ENCODE results near the gene MAMDC2.

MAMDC2 gene, protein sequence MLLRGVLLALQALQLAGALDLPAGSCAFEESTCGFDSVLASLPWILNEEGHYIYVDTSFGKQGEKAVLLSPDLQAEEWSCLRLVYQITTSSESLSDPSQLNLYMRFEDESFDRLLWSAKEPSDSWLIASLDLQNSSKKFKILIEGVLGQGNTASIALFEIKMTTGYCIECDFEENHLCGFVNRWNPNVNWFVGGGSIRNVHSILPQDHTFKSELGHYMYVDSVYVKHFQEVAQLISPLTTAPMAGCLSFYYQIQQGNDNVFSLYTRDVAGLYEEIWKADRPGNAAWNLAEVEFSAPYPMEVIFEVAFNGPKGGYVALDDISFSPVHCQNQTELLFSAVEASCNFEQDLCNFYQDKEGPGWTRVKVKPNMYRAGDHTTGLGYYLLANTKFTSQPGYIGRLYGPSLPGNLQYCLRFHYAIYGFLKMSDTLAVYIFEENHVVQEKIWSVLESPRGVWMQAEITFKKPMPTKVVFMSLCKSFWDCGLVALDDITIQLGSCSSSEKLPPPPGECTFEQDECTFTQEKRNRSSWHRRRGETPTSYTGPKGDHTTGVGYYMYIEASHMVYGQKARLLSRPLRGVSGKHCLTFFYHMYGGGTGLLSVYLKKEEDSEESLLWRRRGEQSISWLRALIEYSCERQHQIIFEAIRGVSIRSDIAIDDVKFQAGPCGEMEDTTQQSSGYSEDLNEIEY

DNA sequence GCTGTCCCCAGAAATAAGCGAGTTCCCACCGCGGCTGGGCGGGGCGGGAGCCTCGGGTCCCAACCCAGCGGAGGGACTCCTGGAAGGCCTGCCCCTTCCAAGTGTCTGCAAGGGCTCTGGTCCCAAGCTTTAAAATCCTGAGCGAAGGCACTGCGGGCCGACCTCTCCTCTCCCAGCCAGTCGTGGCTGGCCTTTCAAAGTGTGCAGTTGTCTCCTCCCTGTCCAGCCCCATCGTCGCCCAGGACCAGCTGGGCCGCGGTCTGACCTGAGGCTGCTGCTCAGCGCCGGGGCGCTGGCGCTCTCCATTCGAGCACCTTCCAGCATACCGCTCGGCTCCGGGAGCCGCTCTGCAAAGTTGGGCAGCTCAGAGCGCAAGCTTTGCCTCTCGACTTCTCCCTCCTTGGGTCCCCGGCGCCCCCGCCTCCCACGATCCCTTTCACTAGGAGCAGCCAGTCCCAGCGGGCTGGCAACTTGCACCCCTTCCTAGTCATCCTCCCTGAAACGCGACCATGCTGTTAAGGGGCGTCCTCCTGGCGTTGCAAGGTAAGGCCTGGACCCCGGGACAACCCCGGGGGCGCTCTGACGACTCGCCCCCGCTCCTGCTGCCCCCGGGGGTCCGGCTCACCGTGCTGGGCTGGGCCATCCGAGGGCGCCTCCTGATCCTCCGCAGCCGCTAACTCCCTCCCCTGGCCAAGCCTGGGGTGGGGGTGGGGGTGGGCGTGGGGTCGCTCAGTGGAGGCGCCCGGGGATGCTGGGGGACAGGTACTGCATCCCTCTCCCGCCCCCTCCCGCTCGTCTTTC lies at the start of gene MAMDC2:
TSS of gene MAMDC2 (plus strand) at position 160 of the 801 bp plus-strand sequence. CDS start at position 510, 350 bp downstream.
- DNase-seq (ENCODE audit: low read depth in 2 of 3, low spot score in 1 of 3), result no peak

DNA sequence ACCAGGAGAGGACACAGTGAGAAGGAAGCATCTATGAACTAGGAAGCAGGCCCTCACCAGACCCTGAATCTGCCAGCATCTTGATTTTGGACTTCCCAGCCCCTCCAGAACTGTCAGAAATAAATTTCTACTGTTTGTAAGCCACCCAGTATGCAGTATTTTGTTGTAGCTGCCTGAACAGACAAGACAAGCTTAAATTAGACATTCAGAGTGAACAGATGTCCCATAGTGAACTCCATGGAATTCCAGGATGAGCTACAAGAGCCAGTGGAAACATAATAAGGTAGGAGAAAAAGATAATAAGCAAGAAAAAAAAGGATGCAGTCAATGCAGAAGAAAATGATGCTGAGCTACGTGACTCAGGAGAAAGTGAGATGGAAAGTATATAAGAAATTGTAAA lies 47.8 kb upstream of the MAMDC2 start:
- DNase-seq (ENCODE audit: low read depth in 2 of 3, low spot score in 1 of 3), result no peak

DNA sequence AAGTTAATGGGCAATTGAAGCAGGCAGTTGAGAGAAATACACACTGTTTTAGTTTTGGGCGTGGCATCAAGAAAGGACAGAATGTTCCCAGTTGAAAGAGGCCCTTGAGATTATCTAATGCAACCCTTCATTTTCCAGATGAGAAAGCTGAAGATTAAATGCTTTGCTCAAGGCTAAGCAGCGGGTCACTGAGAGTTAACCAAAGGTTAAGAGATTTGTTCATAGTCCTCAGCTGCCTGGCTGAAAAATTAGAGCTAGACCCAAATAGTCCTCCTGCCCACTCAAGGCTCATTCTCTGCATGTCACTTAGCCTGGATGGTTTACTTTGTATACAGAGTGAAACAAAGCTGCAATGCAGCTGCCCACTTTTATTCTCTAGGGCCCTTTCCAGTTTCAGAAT lies 46.7 kb upstream of the MAMDC2 start:
- DNase-seq (ENCODE audit: low read depth in 2 of 3, low spot score in 1 of 3), result no peak

DNA sequence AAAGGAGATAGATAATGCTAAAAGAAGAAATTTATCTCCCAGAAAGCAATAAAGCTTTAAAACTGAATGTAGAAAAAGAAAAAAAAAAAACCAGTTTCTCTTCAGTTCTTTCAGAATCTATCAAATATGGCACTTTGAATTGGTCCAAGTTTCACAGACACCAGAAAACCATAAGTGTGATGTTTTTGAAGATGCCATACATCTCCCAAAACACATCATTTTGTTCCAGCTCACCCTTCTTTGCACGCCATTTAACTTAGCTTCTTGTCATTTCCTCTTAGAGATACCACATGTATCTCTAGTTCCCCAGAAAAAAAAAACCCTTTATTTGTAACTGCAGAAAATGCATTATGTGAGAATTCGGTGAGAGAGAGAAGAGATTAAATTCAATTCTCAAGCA lies 46.1 kb upstream of the MAMDC2 start:
- no peak for DNase-seq (ENCODE audit: low read depth in 2 of 3, low spot score in 1 of 3)

DNA sequence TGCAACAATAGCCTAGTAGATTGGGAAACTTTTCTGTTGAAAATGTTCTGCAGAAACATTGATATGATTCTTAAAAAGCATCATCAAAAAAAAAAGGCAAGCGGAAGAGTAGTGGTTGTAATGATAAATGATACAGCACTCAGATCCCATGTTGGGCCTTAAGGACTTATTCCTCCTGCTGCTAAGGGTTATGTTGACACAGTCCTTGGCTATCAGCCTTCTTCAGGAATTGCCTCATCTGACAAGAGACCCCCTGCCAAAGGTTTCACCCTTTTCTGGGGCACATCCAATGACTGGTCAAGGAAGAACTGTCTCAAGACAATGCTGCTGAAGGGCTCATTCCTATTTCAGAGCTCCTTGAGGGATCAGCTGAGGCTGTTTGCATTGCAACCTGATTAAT lies 44.3 kb upstream of the MAMDC2 start:
- DNase-seq (ENCODE audit: low read depth in 2 of 3, low spot score in 1 of 3), result no peak

DNA sequence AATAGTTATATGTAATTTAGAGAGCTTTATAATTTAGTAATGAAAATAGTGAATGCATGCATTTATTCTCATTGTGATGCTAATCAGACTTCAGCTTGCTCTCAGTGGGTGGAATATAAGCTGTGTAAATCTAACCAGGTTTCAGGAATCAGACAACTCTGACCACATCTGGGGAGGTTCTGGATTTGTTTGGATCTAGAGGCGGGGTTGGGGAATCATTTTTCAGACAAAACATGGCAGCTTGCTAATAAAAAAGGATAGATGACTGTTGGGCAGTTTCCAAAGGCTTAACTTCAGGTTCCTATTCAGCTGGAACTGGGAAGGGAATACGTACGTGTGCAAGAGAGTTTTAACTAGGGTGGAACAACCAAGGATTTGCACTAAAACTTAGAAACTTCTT lies 43.2 kb upstream of the MAMDC2 start:
- no peak for DNase-seq (ENCODE audit: low read depth in 2 of 3, low spot score in 1 of 3)

DNA sequence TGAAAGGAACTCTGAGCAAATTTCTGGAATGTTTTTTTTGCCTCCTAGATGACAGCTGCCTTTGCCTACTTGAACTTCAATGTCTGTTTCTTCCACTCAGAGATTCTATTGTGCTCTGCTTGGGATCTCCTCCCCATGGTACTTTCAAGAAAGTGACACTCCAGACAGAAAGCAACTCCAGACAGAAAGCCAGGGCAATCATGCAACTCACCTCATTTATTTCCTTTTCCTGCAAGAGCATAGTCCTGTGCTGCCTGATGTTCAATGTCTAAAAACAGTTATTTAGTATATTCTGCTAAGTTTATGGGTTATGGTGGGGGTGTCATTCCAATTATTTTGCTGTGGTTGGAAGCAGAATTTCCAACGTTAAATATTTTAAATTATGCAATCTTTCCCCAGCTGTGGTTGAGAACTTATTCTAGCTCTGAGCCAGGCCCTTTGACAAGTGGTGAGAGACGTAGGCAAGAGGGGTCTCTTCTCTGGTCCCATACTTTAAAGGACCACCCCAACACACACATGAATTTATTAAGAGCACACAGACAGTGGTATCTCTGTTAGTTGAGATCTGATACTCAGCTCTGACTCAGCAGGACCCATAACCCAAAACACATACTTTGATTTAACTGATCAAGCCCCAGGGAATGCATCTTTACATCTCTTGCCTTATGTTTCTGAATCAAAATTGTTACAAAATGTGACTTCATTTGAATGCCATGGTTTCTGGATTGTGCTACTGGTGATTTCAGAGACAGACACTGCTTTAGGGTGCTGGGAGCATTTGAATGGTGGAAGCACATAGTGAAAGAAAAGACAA lies 39.5 kb upstream of the MAMDC2 start:
- no peak for DNase-seq (ENCODE audit: low read depth in 2 of 3, low spot score in 1 of 3)

DNA sequence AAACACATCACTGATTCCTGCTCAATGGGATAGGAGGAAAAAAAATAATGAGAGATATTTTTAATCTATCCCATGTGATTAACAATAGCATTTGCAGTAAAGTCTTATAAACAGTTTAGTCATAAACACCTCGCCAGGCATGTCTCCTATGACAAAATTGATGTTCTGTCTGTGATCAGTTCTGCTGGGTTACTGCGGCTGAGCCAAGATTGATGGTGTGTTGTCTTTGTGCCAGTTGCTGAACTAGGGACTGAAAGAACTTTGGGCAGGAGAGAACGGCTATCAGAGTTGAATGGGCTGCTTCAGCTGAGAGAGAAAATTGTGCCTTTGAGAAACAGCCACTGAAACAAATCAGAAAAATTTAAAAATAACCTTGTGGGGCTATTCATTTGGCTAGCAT lies 37.3 kb upstream of the MAMDC2 start:
- no peak for DNase-seq (ENCODE audit: low read depth in 2 of 3, low spot score in 1 of 3)

DNA sequence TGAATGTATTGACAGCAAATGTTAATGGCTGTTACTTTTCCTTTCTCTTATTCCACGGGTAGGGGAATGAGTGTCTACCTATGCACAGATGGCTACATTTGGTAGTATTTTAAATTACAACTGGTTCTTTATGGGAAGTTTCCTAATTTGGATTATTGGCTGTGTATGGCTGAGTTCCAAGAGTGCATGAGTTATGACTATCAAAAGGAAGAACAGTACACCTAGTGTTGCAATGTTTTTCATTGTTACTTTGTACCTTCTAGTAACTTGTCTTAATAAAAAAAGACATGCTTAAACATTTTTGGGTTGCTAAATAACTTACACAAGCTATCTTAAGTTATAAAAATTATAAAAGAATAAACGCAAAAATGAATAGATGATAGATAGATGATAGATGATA lies 35.8 kb upstream of the MAMDC2 start:
- DNase-seq (ENCODE audit: low read depth in 2 of 3, low spot score in 1 of 3), result no peak

DNA sequence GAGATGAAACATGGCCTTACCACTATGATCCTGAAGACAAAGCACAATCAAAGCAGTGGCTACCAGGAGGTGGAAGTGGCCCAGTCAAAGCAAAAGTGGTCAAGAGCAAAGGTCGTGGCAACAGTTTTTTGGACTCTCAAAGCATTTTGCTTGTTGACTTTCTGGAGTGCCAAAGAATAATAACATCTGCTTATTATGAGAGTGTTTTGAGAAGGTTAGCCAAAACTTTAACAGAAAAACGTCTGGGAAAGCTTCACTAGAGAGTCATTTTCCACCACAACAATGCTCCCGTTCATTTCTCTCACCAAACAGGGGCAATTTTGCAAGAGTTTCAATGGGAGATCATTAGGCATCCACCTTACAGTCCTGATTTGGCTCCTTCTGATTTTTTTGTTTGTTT lies 33.6 kb upstream of the MAMDC2 start:
- DNase-seq (ENCODE audit: low read depth in 2 of 3, low spot score in 1 of 3), result no peak

DNA sequence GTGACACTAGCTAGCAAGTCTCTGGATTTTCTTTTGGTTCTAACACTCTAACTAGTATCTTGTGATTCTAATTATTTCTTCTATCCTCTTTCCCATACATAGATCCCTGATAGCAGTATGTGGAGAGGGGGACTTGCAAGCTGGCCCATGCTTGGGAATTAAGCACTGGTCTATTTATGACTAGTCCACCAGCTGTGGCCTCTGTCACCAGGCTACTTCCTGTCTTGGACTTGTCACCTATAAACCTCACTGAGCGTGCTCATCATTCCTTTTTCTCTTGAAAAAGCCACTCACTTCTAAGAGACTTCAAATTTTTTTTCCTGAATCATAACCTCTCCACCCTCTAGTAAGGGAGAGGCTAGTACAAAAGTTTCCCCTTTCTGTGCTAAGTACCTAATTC lies 32.3 kb upstream of the MAMDC2 start:
- DNase-seq (ENCODE audit: low read depth in 2 of 3, low spot score in 1 of 3), result no peak

DNA sequence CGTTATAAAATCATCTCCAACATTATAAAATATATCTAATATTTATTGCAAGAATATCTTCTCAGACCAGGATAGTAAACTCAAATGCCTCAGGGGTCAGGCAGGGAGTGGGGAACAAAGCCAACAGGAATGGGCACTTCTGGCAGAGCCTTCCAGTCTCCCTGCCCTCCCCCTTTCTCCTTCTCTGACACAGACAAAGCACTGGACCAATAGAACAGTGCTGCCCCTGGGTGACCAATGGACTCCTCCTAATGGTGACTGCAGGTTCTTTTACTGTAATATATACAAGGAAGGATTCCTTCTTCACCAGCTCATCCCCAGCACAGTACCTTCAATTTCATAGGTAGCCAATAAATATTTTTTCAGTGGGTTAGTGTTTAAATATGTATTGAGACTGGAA lies 31.1 kb upstream of the MAMDC2 start:
- DNase-seq (ENCODE audit: low read depth in 2 of 3, low spot score in 1 of 3), result no peak

DNA sequence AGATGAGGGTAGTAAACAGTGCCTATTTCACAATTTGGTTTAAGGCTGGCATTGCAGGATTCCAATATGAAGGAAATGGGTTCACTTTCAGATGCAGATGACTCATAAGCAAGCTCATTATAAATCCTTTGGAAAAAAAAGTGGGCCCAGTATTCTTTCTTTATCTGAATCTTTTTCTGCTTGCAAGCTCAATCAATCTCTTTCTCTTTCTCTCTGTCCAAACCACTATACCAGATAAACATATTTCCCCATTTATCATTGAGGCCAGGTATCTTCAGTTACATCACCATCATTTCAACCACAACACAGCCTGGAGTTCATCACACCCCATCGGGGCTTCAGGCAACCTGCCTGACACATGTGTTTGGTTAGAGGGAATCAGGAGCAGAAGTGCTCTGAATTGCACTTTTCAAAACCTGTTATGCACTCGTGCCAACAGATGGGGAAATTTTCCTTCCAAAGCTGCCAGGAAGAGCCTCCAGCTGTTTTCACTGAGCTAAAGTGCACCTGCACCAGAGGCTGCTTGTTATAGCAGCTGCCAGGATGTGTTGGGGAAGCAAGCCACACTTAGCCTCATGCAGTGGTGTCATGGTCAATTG lies 30.0 kb upstream of the MAMDC2 start:
- DNase-seq (ENCODE audit: low read depth in 2 of 3, low spot score in 1 of 3), result no peak

DNA sequence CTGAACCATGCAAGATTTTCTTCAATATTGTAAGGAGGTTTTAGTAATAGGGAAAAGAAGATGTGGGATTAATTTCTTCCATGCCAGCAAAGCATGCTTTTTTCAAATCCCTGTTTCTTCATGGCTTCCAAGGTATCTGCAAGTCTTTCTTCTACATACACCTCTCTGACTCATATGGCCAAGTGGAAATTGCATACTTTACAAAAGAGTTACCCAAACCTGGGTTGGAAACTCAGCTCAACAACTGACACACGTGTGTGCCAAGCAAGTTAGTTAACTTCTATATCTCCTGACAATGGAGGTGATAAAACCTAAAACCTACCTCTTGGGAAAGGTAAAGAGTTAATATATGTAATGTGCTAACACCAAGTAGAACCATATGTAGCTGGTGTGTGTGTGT lies 28.5 kb upstream of the MAMDC2 start:
- DNase-seq (ENCODE audit: low read depth in 2 of 3, low spot score in 1 of 3), result no peak

DNA sequence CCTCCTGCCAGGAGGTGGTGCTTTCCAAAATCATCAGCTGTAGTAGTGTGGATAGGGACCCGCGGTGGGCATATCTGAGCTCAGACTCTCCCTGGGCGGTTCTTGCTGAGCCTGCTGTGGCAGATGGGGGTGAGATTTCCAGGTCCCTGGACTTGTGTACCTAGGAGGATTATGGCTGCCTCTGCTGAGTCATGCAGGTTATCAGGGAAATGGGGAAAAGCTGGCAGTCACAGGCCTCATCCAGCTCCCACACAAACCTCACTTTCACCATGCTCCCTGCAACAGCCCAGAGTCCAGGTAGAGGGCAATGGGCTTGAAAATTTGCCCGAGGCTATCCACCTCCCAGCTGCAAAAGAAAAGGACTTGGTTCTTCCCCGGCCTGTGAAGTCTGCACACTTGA lies 23.4 kb upstream of the MAMDC2 start:
- no peak for DNase-seq (ENCODE audit: low read depth in 2 of 3, low spot score in 1 of 3)

DNA sequence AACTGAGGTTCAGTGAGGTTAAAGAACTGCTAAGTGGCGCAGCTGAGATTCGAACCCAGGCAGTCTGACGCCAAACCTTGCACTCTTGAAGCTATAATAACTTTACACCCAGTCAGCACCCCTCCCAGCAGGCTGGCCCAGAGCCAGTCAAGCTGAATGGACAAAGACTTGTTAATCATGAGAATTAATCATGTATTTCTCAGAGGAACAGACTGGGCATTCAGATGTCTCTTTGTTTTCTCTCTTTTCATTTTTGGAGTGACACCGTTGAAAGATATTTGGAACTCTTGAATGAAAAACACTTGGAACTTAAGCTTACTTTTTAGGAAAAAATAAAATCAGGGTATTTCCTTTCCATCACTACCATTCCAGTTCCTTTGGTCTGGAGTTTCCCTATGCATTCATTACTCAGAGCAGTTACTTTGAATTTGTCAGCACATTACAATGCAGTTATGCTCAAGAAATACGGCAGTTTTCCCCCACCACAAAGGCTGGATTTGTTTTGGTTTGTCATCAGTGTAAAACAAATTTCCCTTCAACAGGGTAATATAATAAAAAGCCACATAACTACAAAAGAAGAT lies 22.6 kb upstream of the MAMDC2 start:
- no peak for DNase-seq (ENCODE audit: low read depth in 2 of 3, low spot score in 1 of 3)

DNA sequence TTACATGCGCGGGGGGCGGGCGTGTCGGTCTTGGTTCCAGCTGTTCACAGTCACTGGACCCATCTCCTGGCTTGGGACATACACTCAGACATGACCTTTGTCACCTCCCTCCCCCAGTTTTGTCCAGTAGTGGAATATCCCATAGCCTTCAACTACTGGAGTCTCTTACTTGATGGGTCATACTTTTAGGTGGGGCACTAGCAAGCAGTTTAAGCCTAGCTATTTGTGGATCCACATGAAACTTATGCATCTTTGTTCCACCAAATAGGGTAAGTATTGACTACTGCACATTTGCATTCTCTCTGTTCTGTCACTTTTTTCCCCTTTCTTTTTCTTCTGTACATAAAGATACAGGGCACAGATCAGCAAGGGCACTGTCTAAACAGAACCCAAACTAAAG lies 15.4 kb upstream of the MAMDC2 start:
- no peak for DNase-seq (ENCODE audit: low read depth in 2 of 3, low spot score in 1 of 3)

DNA sequence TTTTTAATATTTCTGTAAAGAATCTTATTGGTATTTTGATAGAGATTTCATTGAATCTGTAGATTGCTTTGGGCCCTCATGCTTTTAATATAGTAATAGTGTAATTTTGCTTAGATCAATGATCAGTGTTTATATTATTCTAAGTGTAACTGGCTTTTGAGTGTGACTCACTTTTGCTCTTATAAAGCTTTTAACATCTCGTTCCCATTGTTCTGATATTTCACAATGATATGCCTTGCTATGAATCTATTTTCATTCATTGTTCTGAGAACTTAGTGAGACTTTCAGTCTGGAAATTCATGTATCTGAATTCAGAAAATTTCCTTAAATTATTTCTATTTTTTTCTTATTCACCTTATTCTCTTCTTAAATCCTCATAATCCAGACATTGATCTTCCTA lies 13.5 kb upstream of the MAMDC2 start:
- no peak for DNase-seq (ENCODE audit: low read depth in 2 of 3, low spot score in 1 of 3)

DNA sequence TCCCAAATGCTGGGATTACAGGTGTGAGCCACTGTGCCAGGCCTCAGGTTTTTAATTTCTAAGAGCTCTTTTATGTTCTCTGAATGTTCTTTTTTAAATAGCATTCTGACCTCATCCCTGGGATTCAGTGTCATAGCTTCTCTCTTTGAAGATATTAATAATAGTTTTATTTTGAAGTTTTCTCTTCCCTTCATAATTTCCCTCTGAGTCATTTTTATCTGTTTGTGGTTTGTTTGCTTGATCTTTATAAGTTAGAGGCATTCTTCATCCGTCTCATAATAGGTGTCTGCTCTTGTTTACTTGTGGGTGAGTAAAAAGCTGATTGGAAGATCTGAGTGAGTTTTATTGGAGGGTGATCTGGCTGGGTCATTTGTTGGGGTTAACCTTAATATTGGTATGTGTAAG lies 12.5 kb upstream of the MAMDC2 start:
- DNase-seq (ENCODE audit: low read depth in 2 of 3, low spot score in 1 of 3), result no peak

DNA sequence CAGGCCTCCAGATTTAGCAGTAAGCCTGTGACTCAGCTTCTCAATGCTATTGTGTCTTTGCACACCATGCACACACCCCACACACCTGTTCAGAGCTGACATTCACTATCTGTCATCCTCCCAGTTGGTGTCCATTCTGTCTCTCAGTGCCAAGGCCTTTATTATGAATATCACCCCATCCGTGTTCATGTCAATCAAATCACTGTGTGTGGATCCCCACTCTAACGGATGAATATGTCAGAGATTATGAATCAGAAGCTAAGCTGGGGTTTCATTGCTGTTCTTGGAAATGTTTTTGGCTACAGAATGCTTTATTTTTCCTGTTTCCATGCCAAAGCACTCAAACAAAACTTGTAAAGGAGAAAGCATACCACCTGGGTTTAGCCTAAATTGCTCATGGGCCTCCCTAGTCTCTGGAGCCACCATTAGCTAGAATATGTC lies 9.4 kb upstream of the MAMDC2 start:
- no peak for DNase-seq (ENCODE audit: low read depth in 2 of 3, low spot score in 1 of 3)

Measured in stimulated activated CD4-positive, alpha-beta T cell treated with anti-CD3 and anti-CD28 coated beads, Interleukin-12 subunit alpha, Interleukin-12 subunit beta, amount 100 ng/mL, for 48 hours (primary cell).